ENCODE results near the gene NRBP1. TPM values are rescaled to one million over a fixed set of nuclear protein-coding genes. Genes with fewer than 3 reads are reported as not detected.

NRBP1 gene
- total RNA-seq, 1 donor: 118 TPM

DNA sequence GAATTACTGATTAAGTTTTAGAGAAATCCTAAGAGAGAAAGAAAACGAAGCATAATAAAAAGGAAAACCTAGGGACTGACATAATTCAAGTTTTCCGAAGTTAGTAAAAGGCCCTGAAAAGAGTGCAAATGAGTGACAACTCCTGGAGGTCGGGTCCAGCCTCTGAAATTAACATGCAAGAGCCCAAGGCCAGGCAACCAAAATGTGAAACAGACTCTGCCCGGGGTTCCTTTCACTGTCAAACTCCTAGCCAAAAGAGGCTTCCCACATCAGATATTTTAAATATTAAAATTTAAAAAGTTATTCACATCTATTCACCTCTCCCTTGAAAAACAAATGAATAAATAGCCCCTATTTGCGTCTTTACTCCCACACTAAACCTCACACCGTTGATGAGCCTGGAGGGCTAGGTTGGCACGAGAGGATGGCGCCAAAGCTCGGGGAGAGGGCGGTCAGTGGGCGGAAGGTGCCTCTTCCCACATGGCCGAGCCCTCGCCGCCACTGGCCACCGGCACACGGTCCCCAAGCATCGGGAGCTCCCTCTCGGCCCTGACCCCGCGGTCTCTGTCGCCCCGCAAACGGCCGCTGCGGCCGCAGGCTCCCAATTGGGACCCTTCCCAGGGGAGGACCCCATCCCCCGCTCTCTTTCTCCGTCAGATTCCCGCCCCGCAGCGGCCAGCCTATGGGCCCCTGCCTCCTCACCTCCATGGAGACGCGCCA, 19.7 kb upstream of the NRBP1 start:
- TF ChIP-seq, protein P1, sequence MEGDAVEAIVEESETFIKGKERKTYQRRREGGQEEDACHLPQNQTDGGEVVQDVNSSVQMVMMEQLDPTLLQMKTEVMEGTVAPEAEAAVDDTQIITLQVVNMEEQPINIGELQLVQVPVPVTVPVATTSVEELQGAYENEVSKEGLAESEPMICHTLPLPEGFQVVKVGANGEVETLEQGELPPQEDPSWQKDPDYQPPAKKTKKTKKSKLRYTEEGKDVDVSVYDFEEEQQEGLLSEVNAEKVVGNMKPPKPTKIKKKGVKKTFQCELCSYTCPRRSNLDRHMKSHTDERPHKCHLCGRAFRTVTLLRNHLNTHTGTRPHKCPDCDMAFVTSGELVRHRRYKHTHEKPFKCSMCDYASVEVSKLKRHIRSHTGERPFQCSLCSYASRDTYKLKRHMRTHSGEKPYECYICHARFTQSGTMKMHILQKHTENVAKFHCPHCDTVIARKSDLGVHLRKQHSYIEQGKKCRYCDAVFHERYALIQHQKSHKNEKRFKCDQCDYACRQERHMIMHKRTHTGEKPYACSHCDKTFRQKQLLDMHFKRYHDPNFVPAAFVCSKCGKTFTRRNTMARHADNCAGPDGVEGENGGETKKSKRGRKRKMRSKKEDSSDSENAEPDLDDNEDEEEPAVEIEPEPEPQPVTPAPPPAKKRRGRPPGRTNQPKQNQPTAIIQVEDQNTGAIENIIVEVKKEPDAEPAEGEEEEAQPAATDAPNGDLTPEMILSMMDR (IDR thresholded peaks at IDR 0.05; ENCODE audit: insufficient read depth, low read length): no peak
- peak overlapping the region; percentile 87 for H3K4me3 ChIP-seq (ENCODE audit: low read depth, low read length)
- peak; percentile 15 for DNase-seq (ENCODE audit: low read depth)

DNA sequence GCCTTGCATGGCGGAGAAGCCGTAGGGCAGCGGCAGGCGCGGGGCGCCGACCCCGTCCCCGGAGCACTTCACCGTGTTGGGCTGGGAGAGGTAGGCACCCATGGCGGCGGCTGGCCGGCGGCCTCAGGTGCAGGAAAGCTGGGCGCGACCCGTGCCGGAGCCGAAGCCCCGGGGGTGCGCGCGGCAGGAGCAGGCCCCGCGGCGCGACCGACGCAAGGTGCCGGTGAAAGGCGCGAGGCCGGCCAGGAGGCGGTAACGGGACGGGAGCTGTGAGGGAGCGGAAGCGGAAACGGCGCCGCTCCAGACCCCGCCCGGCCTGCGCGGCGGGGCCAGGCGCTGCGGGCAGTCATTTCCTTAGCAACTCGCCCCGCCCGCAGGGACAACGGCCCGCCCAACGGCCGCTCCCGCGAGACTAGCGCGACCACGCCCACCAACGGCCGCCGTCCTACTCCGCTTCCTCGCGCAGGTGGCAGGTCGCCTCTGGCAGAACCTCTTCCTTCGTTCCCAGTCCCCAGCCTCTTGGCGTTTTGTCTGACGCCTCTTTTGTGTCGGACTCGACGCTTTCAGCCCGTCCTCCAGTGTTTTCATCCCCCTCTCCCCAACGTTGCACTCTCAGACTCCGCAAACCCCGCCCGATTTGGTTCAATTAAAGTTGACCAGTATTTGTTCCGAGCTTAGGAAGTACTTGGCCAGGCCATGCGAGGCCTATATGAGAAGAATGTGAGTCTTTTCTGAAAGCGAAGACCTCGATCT, 18.9 kb upstream of the NRBP1 start, which contains the start of gene PPM1G:
Gene PPM1G (minus strand): TSS at position 271 of the 753 bp plus-strand sequence. CDS start 169 bp downstream, at position 102.
- H3K4me3 ChIP-seq (ENCODE audit: low read depth, low read length): peak within 1 kb of the TSS; percentile 87
- peak; percentile 85 for DNase-seq (ENCODE audit: low read depth)
- TF ChIP-seq, protein P1 (IDR thresholded peaks at IDR 0.05; ENCODE audit: insufficient read depth, low read length): no peak

GRCh38 chr2:27412419-27413152, 15.8 kb upstream of the NRBP1 start:
- no peak for DNase-seq (ENCODE audit: low read depth)
- H3K4me3 ChIP-seq (ENCODE audit: low read depth, low read length): no peak overlapping the region
- TF ChIP-seq, protein P1 (IDR thresholded peaks at IDR 0.05; ENCODE audit: insufficient read depth, low read length): no peak

- no peak overlapping the region for H3K4me3 ChIP-seq (ENCODE audit: low read depth, low read length)
- TF ChIP-seq, protein P1 (IDR thresholded peaks at IDR 0.05; ENCODE audit: insufficient read depth, low read length): no peak
- no peak for DNase-seq (ENCODE audit: low read depth)
Observed at GRCh38 chr2:27416151-27416550, 12.3 kb upstream of the NRBP1 start.

DNA sequence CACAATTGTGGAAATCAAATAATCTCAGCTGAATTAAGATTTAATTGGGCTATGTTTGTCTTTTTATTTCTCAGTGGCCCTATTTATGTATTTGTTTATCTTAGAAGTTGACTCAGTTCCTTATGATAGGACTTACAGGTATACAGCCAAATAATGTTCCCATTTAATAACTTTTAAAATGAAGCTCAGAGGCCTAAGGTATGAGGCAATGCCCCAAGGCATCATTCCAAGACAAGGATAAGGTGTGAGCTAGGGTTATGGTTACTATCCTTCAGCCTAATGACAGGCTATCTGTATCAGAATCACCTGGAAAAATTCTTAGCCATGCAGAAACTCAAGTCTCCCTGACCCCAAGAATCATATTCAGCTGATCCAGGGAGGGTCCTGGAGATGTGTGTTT, 7.4 kb upstream of the NRBP1 start:
- DNase-seq (ENCODE audit: low read depth): no peak
- TF ChIP-seq, protein P1 (IDR thresholded peaks at IDR 0.05; ENCODE audit: insufficient read depth, low read length): no peak
- H3K4me3 ChIP-seq (ENCODE audit: low read depth, low read length): no peak overlapping the region

- DNase-seq (ENCODE audit: low read depth): no peak
- H3K4me3 ChIP-seq (ENCODE audit: low read depth, low read length): no peak overlapping the region
- TF ChIP-seq, protein P1 (IDR thresholded peaks at IDR 0.05; ENCODE audit: insufficient read depth, low read length): no peak
Observed at GRCh38 chr2:27421660-27422250, 6.7 kb upstream of the NRBP1 start.
